Bronchial epithelial cell (primary cell): ENCODE data around the gene OPHN1. TPM values are rescaled to one million over a fixed set of nuclear protein-coding genes. Genes with fewer than 3 reads are reported as not detected.

Source experiments
- DNase-seq: peaks from one replicate; pipeline ENCODE4 v3.0.0-alpha.2; 2010; ENCODE audit warnings: low read depth
- FAIRE-seq: peaks from 2 replicates; lab custom pipeline; 2011; peaks lifted over from hg19 to GRCh38; lab: Jason Lieb, UNC
- H3K27me3 ChIP-seq: 2 replicates; pipeline ENCODE4 v1.5.1; 2011; ENCODE audit warnings: low read length; ENCODE audit not compliant: control insufficient read depth, insufficient read depth
- H3K36me3 ChIP-seq: 2 replicates; pipeline ENCODE4 v1.5.1; 2011; ENCODE audit warnings: low read length; ENCODE audit not compliant: control insufficient read depth, insufficient read depth
- H3K4me3 ChIP-seq: 2 replicates; pipeline ENCODE4 v1.5.1; 2011; ENCODE audit warnings: mild to moderate bottlenecking, low read depth, low read length, control low read depth
- CTCF ChIP-seq: IDR thresholded peaks from 2 replicates; pipeline ENCODE4 v1.5.1; 2011; ENCODE audit warnings: mild to moderate bottlenecking, moderate library complexity, low read length, control low read depth, inconsistent platforms; ENCODE audit not compliant: insufficient read depth, severe bottlenecking
- total RNA-seq: library from RNA; depleted of rRNA; stranded (reverse); fragments of >200 nt; gene quantifications from 2 replicates; pipeline ENCODE4 v1.2.1, GENCODE V29; 2014

OPHN1 gene
- total RNA-seq, 1 donor from 2014 or later, result 3.2 TPM

DNA sequence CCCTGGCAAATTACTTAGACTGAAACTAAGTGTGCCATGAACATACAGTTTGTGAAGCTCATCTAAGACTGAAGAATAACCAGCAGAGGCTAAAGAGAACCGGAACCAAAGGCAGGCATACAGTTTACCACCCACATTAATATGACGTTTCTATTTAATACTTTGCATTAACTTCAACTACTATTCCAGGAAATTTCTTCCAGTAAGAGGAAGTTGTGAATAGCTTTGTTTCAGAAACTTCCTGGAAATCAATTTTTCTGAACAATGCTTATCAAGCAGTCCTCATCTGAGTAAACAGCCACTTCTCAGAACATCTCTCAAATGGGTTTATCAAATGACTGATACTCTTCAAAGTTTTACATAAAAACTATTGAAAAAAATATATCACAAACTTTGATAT, 252.7 kb downstream of the OPHN1 start:
- TF ChIP-seq CTCF, result no peak
- Histone ChIP-seq H3K36me3 (no peaks in the 10 kb centered on the region), H3K4me3 (no peak overlapping the region), H3K27me3 (no peaks in the 10 kb centered on the region)
- FAIRE-seq (no peak), DNase-seq (no peak)

DNA sequence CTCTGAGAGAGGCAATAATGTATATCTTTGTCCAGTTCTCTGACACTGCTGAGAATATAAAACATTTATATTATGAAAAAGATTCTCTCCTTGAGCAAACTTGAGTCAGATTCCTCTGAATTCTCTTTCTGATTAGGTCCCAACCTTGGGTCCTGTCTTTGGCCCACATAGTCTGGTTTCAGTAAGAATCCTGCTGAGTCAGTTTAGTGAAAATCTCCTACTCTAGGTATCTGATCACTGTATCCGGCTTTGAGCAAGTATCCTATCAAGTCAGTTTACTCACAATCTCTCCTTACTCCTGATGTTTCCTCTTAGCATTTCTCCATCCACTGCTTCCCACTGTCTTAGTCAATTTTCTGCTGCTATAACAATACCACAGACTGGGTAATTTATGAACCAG, 253.9 kb downstream of the OPHN1 start:
- H3K4me3 ChIP-seq, result no peak overlapping the region
- H3K27me3 ChIP-seq, result no peaks in the 10 kb centered on the region
- no peak for DNase-seq
- no peak for TF ChIP-seq CTCF
- H3K36me3 ChIP-seq, result no peaks in the 10 kb centered on the region
- FAIRE-seq, result no peak

GRCh38 chrX:68177542-68177941, 255.8 kb downstream of the OPHN1 start:
- DNase-seq (peak; percentile 20), FAIRE-seq (no peak)
- no peak for TF ChIP-seq CTCF
- Histone ChIP-seq H3K36me3 (no peaks in the 10 kb centered on the region), H3K27me3 (no peaks in the 10 kb centered on the region), H3K4me3 (no peak overlapping the region)

- DNase-seq (peak; percentile 53), FAIRE-seq (no peak)
- no peak overlapping the region for H3K4me3 ChIP-seq
- no peaks in the 10 kb centered on the region for H3K27me3 ChIP-seq
- no peaks in the 10 kb centered on the region for H3K36me3 ChIP-seq
- TF ChIP-seq CTCF, result no peak
Observed at GRCh38 chrX:68175562-68175961, 257.7 kb downstream of the OPHN1 start.

GRCh38 chrX:68163441-68163840, 269.9 kb downstream of the OPHN1 start:
- DNase-seq, result peak; percentile 69
- no peak for FAIRE-seq
- Histone ChIP-seq H3K36me3 (no peaks in the 10 kb centered on the region), H3K4me3 (no peak overlapping the region), H3K27me3 (no peaks in the 10 kb centered on the region)
- TF ChIP-seq CTCF, result no peak

DNA sequence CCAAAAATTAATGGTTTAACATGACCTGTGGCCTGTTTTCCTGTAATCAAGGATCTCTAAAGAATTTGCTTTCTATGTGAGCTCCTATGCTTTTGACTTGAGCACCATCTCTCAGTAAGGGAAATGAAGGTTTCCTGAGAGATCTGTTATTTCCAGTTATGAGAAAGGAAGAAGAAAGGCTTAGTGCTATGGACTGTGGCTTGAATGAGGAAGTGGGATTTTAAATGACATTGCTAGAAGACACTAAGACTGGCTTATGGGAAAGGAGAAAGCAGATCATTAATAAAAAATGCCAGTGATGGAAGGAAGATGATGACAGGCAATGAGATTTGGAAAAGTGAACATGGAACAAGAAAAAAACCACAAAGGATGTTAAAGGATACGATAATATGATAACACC, 285.4 kb downstream of the OPHN1 start:
- DNase-seq (no peak), FAIRE-seq (no peak)
- H3K36me3 ChIP-seq, result no peaks in the 10 kb centered on the region
- H3K27me3 ChIP-seq, result no peaks in the 10 kb centered on the region
- TF ChIP-seq CTCF, result no peak
- H3K4me3 ChIP-seq, result no peak overlapping the region
